GM10248 (cell line): ENCODE results near the gene WDR73.

Experiments
- CTCF ChIA-PET: fragments of 300-600 bp; sonication (Branson Sonifier 250); formaldehyde crosslinking; extraction: SDS; loops from one replicate; lab custom pipeline; 2021; ENCODE audit warnings: antibody characterized with exemption; lab: Yijun Ruan, JAX
- POLR2A ChIA-PET: fragments of 350-650 bp; sonication (Branson Sonifier 250); formaldehyde crosslinking; extraction: SDS; loops from one replicate; lab custom pipeline; 2020; ENCODE audit warnings: antibody characterized with exemption; lab: Yijun Ruan, JAX
- DNase-seq: peaks from one replicate; pipeline ENCODE4 v3.0.0; 2012; ENCODE audit errors: extremely low spot score
- CTCF ChIP-seq: IDR thresholded peaks from 2 replicates; pipeline ENCODE4 v1.5.1; 2012; ENCODE audit warnings: mild to moderate bottlenecking, low read depth; ENCODE audit errors: extremely low read depth, missing control alignments, control extremely low read depth

Gene WDR73

GRCh38 chr15:84669726-84670125 is 15.6 kb upstream of the WDR73 start:
- ChIA-PET POLR2A (no interaction called here), CTCF (interaction anchor here (1.0 kb wide), 1 partner anchor 16 kb away, joined by 3 read pairs; the partner anchor contains the start of gene WDR73)
- DNase-seq = no peak
- no peak for TF ChIP-seq CTCF

GRCh38 chr15:84668221-84668982 is 14.3 kb upstream of the WDR73 start:
- CTCF ChIA-PET = interaction anchor here (1.0 to 1.2 kb wide), 3 partner anchors 9 to 14 kb away, joined by 3 to 4 read pairs (median 3); partner anchors contain the start of gene WDR73
- no peak for DNase-seq
- POLR2A ChIA-PET = no interaction called here
- no peak for TF ChIP-seq CTCF

GRCh38 chr15:84666373-84666772 is 12.3 kb upstream of the WDR73 start:
- no peak for DNase-seq
- POLR2A ChIA-PET = no interaction called here
- TF ChIP-seq CTCF = no peak
- CTCF ChIA-PET = interaction anchor here (1.2 kb wide), 1 partner anchor 8 kb away, joined by 5 read pairs; the partner anchor contains the start of gene NMB

- TF ChIP-seq CTCF = no peak
- POLR2A ChIA-PET = no interaction called here
- CTCF ChIA-PET = no interaction called here
- DNase-seq = no peak
Measured at GRCh38 chr15:84661001-84661400, 6.9 kb upstream of the WDR73 start.

GRCh38 chr15:84659904-84660781 is 6.1 kb upstream of the WDR73 start:
- ChIA-PET POLR2A (no interaction called here), CTCF (interaction anchor here (1.1 to 1.6 kb wide), 3 partner anchors 14 to 69 kb away, joined by 3 to 5 read pairs (median 4); no protein-coding TSS in a partner anchor)
- no peak for TF ChIP-seq CTCF
- DNase-seq = no peak

- ChIA-PET CTCF (interaction anchor here (0.6 to 1.6 kb wide), 12 partner anchors 8 to 68 kb away, joined by 3 to 6 read pairs (median 4); no protein-coding TSS in a partner anchor), POLR2A (no interaction called here)
- TF ChIP-seq CTCF = no peak
- DNase-seq = no peak
Measured at GRCh38 chr15:84658788-84659411, 4.8 kb upstream of the WDR73 start.
